Liver (tissue), 9 donors: ENCODE measurements around the gene NACA. TPM values are rescaled to one million over a fixed set of nuclear protein-coding genes. Genes with fewer than 3 reads are reported as not detected.

Experiments
- DNase-seq: peaks from one replicate; pipeline ENCODE4 v3.0.0-alpha.2; 2017; ENCODE audit warnings: low spot score
- H3K27ac ChIP-seq, 2 donors: one replicate each; pipeline ENCODE4 v1.7.0; 2013; ENCODE audit warnings: inconsistent platforms in 2 of 2, low read length in 2 of 2, control low read depth in 1 of 2, low read depth in 1 of 2, mild to moderate bottlenecking in 1 of 2
- H3K27me3 ChIP-seq, 4 donors: one replicate each; pipeline versions ENCODE4 v1.6.1 to v1.7.0; 2013; ENCODE audit warnings: low read length in 3 of 4, inconsistent platforms in 1 of 4, mild to moderate bottlenecking in 1 of 4, moderate library complexity in 1 of 4; ENCODE audit not compliant: control insufficient read depth in 4 of 4, insufficient read depth in 4 of 4
- H3K36me3 ChIP-seq, 4 donors: one replicate each; pipeline versions ENCODE4 v1.6.1 to v1.7.0; 2013; ENCODE audit warnings: low read length in 3 of 4, mild to moderate bottlenecking in 3 of 4, low read depth in 1 of 4, moderate library complexity in 1 of 4; ENCODE audit not compliant: control insufficient read depth in 4 of 4, insufficient read depth in 3 of 4
- H3K4me1 ChIP-seq, 4 donors: one replicate each; pipeline versions ENCODE4 v1.6.1 to v1.7.0; 2013; ENCODE audit warnings: low read length in 3 of 4, mild to moderate bottlenecking in 3 of 4, moderate library complexity in 1 of 4; ENCODE audit not compliant: control insufficient read depth in 4 of 4, insufficient read depth in 4 of 4
- H3K4me3 ChIP-seq, 3 donors: one replicate each; pipeline versions ENCODE4 v1.6.1 to v1.7.0; 2013; ENCODE audit warnings: low read length in 3 of 3, control low read depth in 1 of 3, low read depth in 1 of 3, mild to moderate bottlenecking in 1 of 3
- H3K9ac ChIP-seq, 2 donors: one replicate each; pipeline ENCODE4 v1.7.0; 2013; ENCODE audit warnings: low read length in 2 of 2, mild to moderate bottlenecking in 2 of 2, moderate library complexity in 2 of 2, control low read depth in 1 of 2, low read depth in 1 of 2
- H3K9me3 ChIP-seq, 4 donors: one replicate each; pipeline versions ENCODE4 v1.6.1 to v1.7.0; 2013; ENCODE audit warnings: low read length in 3 of 4; ENCODE audit not compliant: control insufficient read depth in 4 of 4
- FOXA1 ChIP-seq: IDR thresholded peaks from 2 replicates; pipeline ENCODE4 v1.6.1; 2016; ENCODE audit warnings: antibody characterized with exemption
- HNF4A ChIP-seq, 2 donors: conservative IDR thresholded peaks; 2 replicates each; pipeline ENCODE4 v1.6.1; 2016; ENCODE audit warnings: antibody characterized with exemption in 2 of 2, mild to moderate bottlenecking in 2 of 2
- HNF4G ChIP-seq: IDR thresholded peaks from 2 replicates; pipeline ENCODE4 v1.6.1; 2016; ENCODE audit warnings: antibody characterized with exemption
- NR2F2 ChIP-seq: IDR thresholded peaks from 2 replicates; pipeline ENCODE4 v1.6.1; 2016; ENCODE audit warnings: antibody characterized with exemption
- RXRA ChIP-seq, 2 donors: IDR thresholded peaks; 2 replicates each; pipeline ENCODE4 v1.6.1; 2017 to 2018; ENCODE audit warnings: antibody characterized with exemption in 2 of 2, mild to moderate bottlenecking in 1 of 2
- YY1 ChIP-seq: IDR thresholded peaks from 2 replicates; pipeline ENCODE4 v1.6.1; 2016; ENCODE audit warnings: antibody characterized with exemption, mild to moderate bottlenecking
- whole genome bisulfite sequencing: extraction: QIAGEN DNeasy Blood & Tissue Kit; methylation state at CpG from one replicate; pipeline ENCODE4 v1.1.7; 2013; 5-methylcytosine and 5-hydroxymethylcytosine counted together
- polyA plus RNA-seq, 2 donors: library from polyadenylated mRNA; stranded (reverse) in 1 of 2; unstranded in 1 of 2; fragments of 200-250 nt in 1 of 2; fragments of >200 nt in 1 of 2; fragmentation: Nextera tagmentation in 1 of 2; extraction: Ambion mirVana in 1 of 2; gene quantifications; one replicate each; pipeline versions ENCODE4 v1.2.1 to v1.2.3, GENCODE V29; 2013 to 2015
- total RNA-seq, 2 donors: library from RNA; depleted of rRNA; stranded (reverse); fragments of >200 nt; gene quantifications; one replicate each; pipeline ENCODE4 v1.2.3, GENCODE V29; 2014
- TF ChIP-seq, protein P1 (sequence below): IDR thresholded peaks from 2 replicates; pipeline ENCODE4 v1.6.1; 2016; ENCODE audit warnings: antibody characterized with exemption
- TF ChIP-seq, protein P2 (sequence below): IDR thresholded peaks from 2 replicates; pipeline ENCODE4 v1.6.1; 2016; ENCODE audit warnings: antibody characterized with exemption
- donor health status: healthy.
- donor health status: healthy.
- donor health status: healthy.
- donor health status: healthy.
- donor health status: healthy.

NACA gene
- total and polyA plus RNA-seq, 4 donors = 365 to 695 (median 456) TPM

GRCh38 chr12:56718636-56719035 is 6.5 kb downstream of the NACA start:
- TF ChIP-seq, protein P1, sequence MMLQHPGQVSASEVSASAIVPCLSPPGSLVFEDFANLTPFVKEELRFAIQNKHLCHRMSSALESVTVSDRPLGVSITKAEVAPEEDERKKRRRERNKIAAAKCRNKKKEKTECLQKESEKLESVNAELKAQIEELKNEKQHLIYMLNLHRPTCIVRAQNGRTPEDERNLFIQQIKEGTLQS = no peak
- TF ChIP-seq HNF4A (conservative IDR thresholded peaks at IDR 0.05) = no peak
- TF ChIP-seq RXRA (IDR thresholded peaks at IDR 0.05) = no peak
- Histone ChIP-seq H3K4me1 (peaks cover 11 to 39% (median 26%) of the 10 kb centered on the region in 4 donors), H3K27me3 (no peaks in the 10 kb centered on the region), H3K36me3 (peaks cover 17 to 39% (median 25%) of the 10 kb centered on the region in 4 donors), H3K4me3 (no peak overlapping the region), H3K27ac (no peak overlapping the region), H3K9me3 (no peaks in the 10 kb centered on the region), H3K9ac (no peak overlapping the region)
- 81% methylated on average over 4 of the region's 4 CpGs for WGBS
- no peak for DNase-seq

- H3K4me3 ChIP-seq = no peak overlapping the region
- H3K9me3 ChIP-seq = no peaks in the 10 kb centered on the region
- no peak for DNase-seq
- TF ChIP-seq RXRA (IDR thresholded peaks at IDR 0.05) (no peak), NR2F2 (no peak)
- H3K27ac ChIP-seq = no peak overlapping the region
- no peaks in the 10 kb centered on the region for H3K27me3 ChIP-seq
- 77% methylated on average over 1 of the region's 1 CpG for WGBS
- H3K36me3 ChIP-seq = peaks cover 18 to 44% (median 29%) of the 10 kb centered on the region in 4 donors
- no peak overlapping the region for H3K9ac ChIP-seq
- H3K4me1 ChIP-seq = peaks cover 11 to 35% (median 21%) of the 10 kb centered on the region in 4 donors
Measured at GRCh38 chr12:56718149-56718548, 7.0 kb downstream of the NACA start.

DNA sequence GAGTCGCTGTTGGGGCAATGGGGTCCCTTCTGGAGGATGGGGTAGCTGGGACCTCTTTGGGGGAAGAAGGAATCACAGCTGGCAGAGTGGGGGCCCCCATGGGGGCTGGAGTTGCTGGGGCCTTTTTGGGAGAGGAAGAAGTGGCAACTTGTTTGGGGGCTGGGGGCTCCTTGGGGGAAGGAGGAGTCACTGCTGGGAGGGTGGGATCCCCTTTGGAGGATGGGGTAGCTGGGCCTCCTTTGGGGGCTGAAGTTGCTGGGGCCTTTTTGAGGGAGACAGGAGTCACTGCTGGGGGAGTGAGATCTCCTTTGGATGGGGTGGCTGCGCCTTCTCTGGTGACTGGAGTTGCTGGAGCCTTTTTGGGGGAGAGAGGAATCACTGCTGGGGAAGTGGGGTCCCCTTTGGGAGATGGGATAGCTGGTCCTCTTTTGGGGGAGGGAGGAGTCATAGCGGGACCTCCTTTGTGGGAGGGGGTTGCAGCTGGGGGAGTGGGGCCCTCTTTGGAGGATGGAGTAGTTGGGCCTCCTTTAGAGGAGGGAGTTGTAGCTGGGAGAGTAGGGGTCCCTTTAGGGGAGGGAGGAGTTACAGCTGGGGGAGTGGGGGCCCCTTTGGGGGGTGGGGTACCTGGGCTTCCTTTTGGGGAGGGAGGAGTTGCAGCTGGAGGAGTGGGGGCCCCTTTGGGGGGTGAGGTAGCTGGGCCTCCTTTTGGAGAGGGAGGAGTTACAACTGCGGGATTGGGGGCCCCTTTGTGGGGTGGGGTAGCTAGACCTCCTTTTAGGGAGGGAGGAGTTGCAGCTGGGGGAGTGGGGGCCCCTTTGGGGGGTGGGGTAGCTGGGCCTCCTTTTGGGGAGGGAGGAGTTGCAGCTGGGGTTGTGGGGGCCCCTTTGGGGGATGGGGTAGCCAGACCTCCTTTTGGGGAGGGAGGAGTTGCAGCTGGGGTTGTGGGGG is 7.9 kb downstream of the NACA start:
- Histone ChIP-seq H3K36me3 (peaks cover 21 to 54% (median 37%) of the 10 kb centered on the region in 4 donors), H3K9ac (no peak overlapping the region), H3K27me3 (no peaks in the 10 kb centered on the region), H3K4me3 (no peak overlapping the region), H3K4me1 (peaks cover 9 to 26% (median 15%) of the 10 kb centered on the region in 4 donors), H3K27ac (no peak overlapping the region), H3K9me3 (no peaks in the 10 kb centered on the region)
- TF ChIP-seq YY1 (no peak), HNF4G (no peak), FOXA1 (no peak), HNF4A (conservative IDR thresholded peaks at IDR 0.05) (no peak)
- TF ChIP-seq, protein P2, sequence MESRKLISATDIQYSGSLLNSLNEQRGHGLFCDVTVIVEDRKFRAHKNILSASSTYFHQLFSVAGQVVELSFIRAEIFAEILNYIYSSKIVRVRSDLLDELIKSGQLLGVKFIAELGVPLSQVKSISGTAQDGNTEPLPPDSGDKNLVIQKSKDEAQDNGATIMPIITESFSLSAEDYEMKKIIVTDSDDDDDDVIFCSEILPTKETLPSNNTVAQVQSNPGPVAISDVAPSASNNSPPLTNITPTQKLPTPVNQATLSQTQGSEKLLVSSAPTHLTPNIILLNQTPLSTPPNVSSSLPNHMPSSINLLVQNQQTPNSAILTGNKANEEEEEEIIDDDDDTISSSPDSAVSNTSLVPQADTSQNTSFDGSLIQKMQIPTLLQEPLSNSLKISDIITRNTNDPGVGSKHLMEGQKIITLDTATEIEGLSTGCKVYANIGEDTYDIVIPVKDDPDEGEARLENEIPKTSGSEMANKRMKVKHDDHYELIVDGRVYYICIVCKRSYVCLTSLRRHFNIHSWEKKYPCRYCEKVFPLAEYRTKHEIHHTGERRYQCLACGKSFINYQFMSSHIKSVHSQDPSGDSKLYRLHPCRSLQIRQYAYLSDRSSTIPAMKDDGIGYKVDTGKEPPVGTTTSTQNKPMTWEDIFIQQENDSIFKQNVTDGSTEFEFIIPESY = no peak
- WGBS = 92% methylated on average over 4 of the region's 4 CpGs
- DNase-seq = no peak

- H3K4me1 ChIP-seq = peaks cover 6 to 20% (median 9%) of the 10 kb centered on the region in 4 donors
- no peak for TF ChIP-seq NR2F2
- H3K27ac ChIP-seq = no peak overlapping the region
Measured at GRCh38 chr12:56716458-56716857, 8.6 kb downstream of the NACA start.

More at GRCh38 chr12:56716458-56716857, 8.6 kb downstream of the NACA start:
- H3K27me3 ChIP-seq = no peaks in the 10 kb centered on the region
- WGBS = 87% methylated on average over 1 of the region's 1 CpG
- no peak for DNase-seq
- H3K9me3 ChIP-seq = no peaks in the 10 kb centered on the region
- no peak overlapping the region for H3K4me3 ChIP-seq
- peaks cover 23 to 55% (median 38%) of the 10 kb centered on the region in 4 donors for H3K36me3 ChIP-seq
- no peak overlapping the region for H3K9ac ChIP-seq
